Aorta (tissue), 5 donors: ENCODE results near the gene INF2. TPM values are rescaled to one million over a fixed set of nuclear protein-coding genes. Genes with fewer than 3 reads are reported as not detected.

Source experiments
- ATAC-seq: fragments of 200-7000 bp; cut with Tn5 transposase; one replicate; pipeline ENCODE4 v1.9.1; 2022; ENCODE audit warnings: moderate library complexity; ENCODE audit not compliant: low FRiP score
- DNase-seq, 2 donors: peaks; one replicate each; pipeline ENCODE4 v3.0.0-alpha.2; 2020
- H3K27ac ChIP-seq, 2 donors: one replicate each; pipeline ENCODE4 v1.5.1; 2013; ENCODE audit warnings: low read length in 2 of 2, mild to moderate bottlenecking in 2 of 2, moderate library complexity in 2 of 2, control low read depth in 1 of 2, inconsistent platforms in 1 of 2, low read depth in 1 of 2
- H3K27me3 ChIP-seq, 2 donors: one replicate each; pipeline ENCODE4 v1.6.1; 2013; ENCODE audit warnings: control low read depth in 1 of 2, low read length in 1 of 2, mild to moderate bottlenecking in 1 of 2, moderate library complexity in 1 of 2; ENCODE audit not compliant: insufficient read depth in 2 of 2, control insufficient read depth in 1 of 2
- H3K36me3 ChIP-seq, 2 donors: one replicate each; pipeline ENCODE4 v1.6.1; 2013; ENCODE audit warnings: control low read depth in 1 of 2, low read length in 1 of 2, mild to moderate bottlenecking in 1 of 2; ENCODE audit not compliant: insufficient read depth in 2 of 2, control insufficient read depth in 1 of 2
- H3K4me1 ChIP-seq, 2 donors: one replicate each; pipeline ENCODE4 v1.6.1; 2013; ENCODE audit warnings: low read length in 2 of 2, control low read depth in 1 of 2, mild to moderate bottlenecking in 1 of 2, moderate library complexity in 1 of 2; ENCODE audit not compliant: insufficient read depth in 2 of 2, control insufficient read depth in 1 of 2
- H3K4me3 ChIP-seq, 2 donors: one replicate each; pipeline ENCODE4 v1.5.1; 2013; ENCODE audit warnings: low read length in 2 of 2, control low read depth in 1 of 2, mild to moderate bottlenecking in 1 of 2
- H3K9me3 ChIP-seq: one replicate; pipeline ENCODE4 v1.6.1; 2013; ENCODE audit warnings: mild to moderate bottlenecking, low read length; ENCODE audit not compliant: control insufficient read depth
- WGBS, 2 donors: extraction: QIAGEN DNeasy Blood & Tissue Kit; methylation state at CpG; one replicate each; pipeline ENCODE4 v1.1.7; 2013; 5-methylcytosine and 5-hydroxymethylcytosine counted together
- intact Hi-C, 2 donors: fragments of 100-400 bp; cut with DNase I; formaldehyde crosslinking; loops; one replicate each; pipeline versions ENCODE4 v1.14.2 to v1.15.0; 2022
- polyA plus RNA-seq, 2 donors: library from polyadenylated mRNA; stranded (reverse); fragments of 200-250 nt; gene quantifications; one replicate each; pipeline ENCODE4 v1.2.3, GENCODE V29; 2013
- total RNA-seq, 2 donors: library from RNA; stranded (reverse); fragmentation: NEBNext Ultra II Directional; extraction: Animal tissue kit (Norgen Biotek cat#: 25700); gene quantifications; one replicate each; pipeline ENCODE4 v1.2.1, GENCODE V29; 2021
- donor health status: healthy with polysubstance abuse.
- donor health status: Bipolar disorder and iron deficiency.
- donor health status: DM: no; HTN: no; CAD: no.
- donor health status: DM: no; HTN: no; CAD: no.
- donor health status: DM: yes; HTN: yes; CAD: no.

INF2 gene
- total and polyA plus RNA-seq, 4 donors, result 31.9 to 185 (median 93.2) TPM

- ATAC-seq (no peak), DNase-seq (no peak)
- intact Hi-C loops, result loop anchor here in 1 of 2 donors (5.0 kb wide), 1 partner anchor 40 kb away; no protein-coding TSS in a partner anchor
- no peaks in the 10 kb centered on the region for H3K27me3 ChIP-seq
- no peaks in the 10 kb centered on the region for H3K4me1 ChIP-seq
- H3K36me3 ChIP-seq, result peaks cover 0 to 8% of the 10 kb centered on the region in 2 donors
- no peak overlapping the region for H3K4me3 ChIP-seq
- no peak overlapping the region for H3K27ac ChIP-seq
- no peaks in the 10 kb centered on the region for H3K9me3 ChIP-seq
- 70 to 72% methylated on average over 27 to 28 of the region's 28 CpGs for WGBS, 2 donors
These were observed 17.6 kb downstream of the INF2 start for GRCh38 chr14:104706733-104707607.

- no peaks in the 10 kb centered on the region for H3K27me3 ChIP-seq
- DNase-seq, result no peak
- H3K27ac ChIP-seq, result no peak overlapping the region
- H3K36me3 ChIP-seq, result peaks cover 0 to 11% of the 10 kb centered on the region in 2 donors
- no peak overlapping the region for H3K4me3 ChIP-seq
- H3K4me1 ChIP-seq, result no peaks in the 10 kb centered on the region
- no peaks in the 10 kb centered on the region for H3K9me3 ChIP-seq
- ATAC-seq, result peak; percentile 1
- WGBS, 2 donors, result 56 to 58% methylated on average over 33 to 34 of the region's 34 CpGs
- intact Hi-C loops, result loop anchor here (1.0 to 5.0 kb wide), 4 partner anchors 41 to 58 kb away; no protein-coding TSS in a partner anchor
These were observed 18.5 kb downstream of the INF2 start for GRCh38 chr14:104707608-104708595.

- 28 to 38% methylated on average over 20 of the region's 20 CpGs for WGBS, 2 donors
- intact Hi-C loops, result loop anchor here (1.0 to 5.0 kb wide), 4 partner anchors 41 to 58 kb away; no protein-coding TSS in a partner anchor
- H3K27ac ChIP-seq, result no peak overlapping the region
- ATAC-seq (peak; percentile 86), DNase-seq (peak; percentile 73 to 91)
- H3K4me1 ChIP-seq, result no peaks in the 10 kb centered on the region
- peaks cover 0 to 9% of the 10 kb centered on the region in 2 donors for H3K36me3 ChIP-seq
- H3K9me3 ChIP-seq, result no peaks in the 10 kb centered on the region
- no peak overlapping the region for H3K4me3 ChIP-seq
- no peaks in the 10 kb centered on the region for H3K27me3 ChIP-seq
These were observed 19.3 kb downstream of the INF2 start for GRCh38 chr14:104708606-104709268.

GRCh38 chr14:104709387-104710039, 20.1 kb downstream of the INF2 start:
- ATAC-seq, result no peak
- WGBS, 2 donors, result 28 to 29% methylated on average over 18 of the region's 18 CpGs
- Histone ChIP-seq H3K9me3 (no peaks in the 10 kb centered on the region), H3K4me3 (no peak overlapping the region), H3K36me3 (peaks cover 0 to 11% of the 10 kb centered on the region in 2 donors), H3K27ac (no peak overlapping the region), H3K4me1 (no peaks in the 10 kb centered on the region), H3K27me3 (no peaks in the 10 kb centered on the region)
- intact Hi-C loops, result loop anchor here in 1 of 2 donors (2.0 to 5.0 kb wide), 2 partner anchors 42 to 59 kb away; no protein-coding TSS in a partner anchor
- DNase-seq, result no peak

GRCh38 chr14:104710071-104710735, 20.8 kb downstream of the INF2 start:
- WGBS, 2 donors, result 78 to 82% methylated on average over 34 of the region's 34 CpGs
- no peak overlapping the region for H3K27ac ChIP-seq
- no peak for DNase-seq
- no peak overlapping the region for H3K4me3 ChIP-seq
- no peak for ATAC-seq
- H3K4me1 ChIP-seq, result no peaks in the 10 kb centered on the region
- H3K9me3 ChIP-seq, result no peaks in the 10 kb centered on the region
- intact Hi-C loops, result no loop called here
- peaks cover 0 to 11% of the 10 kb centered on the region in 2 donors for H3K36me3 ChIP-seq
- H3K27me3 ChIP-seq, result no peaks in the 10 kb centered on the region

DNA sequence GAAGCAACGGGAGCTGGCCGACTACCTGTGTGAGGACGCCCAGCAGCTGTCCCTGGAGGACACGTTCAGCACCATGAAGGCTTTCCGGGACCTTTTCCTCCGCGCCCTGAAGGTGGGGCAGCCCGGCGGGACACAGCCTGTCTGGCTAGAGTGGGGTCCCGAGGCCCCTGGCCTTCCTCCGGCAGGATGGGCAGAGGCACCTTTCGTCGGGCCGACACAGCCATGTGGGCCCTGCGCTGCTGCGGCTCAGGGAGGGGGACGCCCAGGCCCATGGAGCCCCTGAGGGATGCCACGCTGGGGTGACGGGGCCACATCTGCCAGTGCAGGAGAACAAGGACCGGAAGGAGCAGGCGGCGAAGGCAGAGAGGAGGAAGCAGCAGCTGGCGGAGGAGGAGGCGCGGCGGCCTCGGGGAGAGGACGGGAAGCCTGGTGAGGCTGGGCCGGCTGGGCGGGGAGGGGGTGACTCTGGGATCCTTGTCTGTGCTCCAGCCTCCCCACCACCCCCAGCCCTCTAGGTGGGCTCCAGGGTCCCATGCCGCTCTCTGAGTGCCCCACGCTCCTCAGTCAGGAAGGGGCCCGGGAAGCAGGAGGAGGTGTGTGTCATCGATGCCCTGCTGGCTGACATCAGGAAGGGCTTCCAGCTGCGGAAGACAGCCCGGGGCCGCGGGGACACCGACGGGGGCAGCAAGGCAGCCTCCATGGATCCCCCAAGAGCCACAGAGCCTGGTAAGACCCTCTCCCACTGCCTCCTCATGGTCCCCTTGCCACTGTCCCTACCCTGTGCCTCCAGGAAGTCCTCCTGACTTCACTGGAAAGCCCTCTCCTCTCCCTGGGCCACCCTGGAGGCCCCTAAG, 23.7 kb downstream of the INF2 start:
- Histone ChIP-seq H3K27ac (no peak overlapping the region), H3K4me3 (no peak overlapping the region), H3K27me3 (no peaks in the 10 kb centered on the region), H3K4me1 (no peaks in the 10 kb centered on the region), H3K36me3 (peaks cover 0 to 11% of the 10 kb centered on the region in 2 donors), H3K9me3 (no peaks in the 10 kb centered on the region)
- ATAC-seq (no peak), DNase-seq (no peak)
- WGBS, 2 donors, result 90 to 92% methylated on average over 33 to 40 of the region's 40 CpGs
- intact Hi-C loops, result no loop called here

DNA sequence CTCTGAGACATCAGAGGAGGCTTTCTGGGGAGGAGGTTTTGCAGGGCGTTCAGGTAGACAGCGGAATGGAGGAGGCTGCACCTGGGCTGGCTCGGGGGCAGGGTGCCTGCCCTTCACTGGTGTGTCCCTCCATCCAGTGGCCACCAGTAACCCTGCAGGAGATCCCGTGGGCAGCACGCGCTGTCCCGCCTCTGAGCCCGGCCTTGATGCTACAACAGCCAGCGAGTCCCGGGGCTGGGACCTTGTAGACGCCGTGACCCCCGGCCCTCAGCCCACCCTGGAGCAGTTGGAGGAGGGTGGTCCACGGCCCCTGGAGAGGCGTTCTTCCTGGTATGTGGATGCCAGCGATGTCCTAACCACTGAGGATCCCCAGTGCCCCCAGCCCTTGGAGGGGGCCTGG, 24.6 kb downstream of the INF2 start:
- 91 to 94% methylated on average over 16 of the region's 16 CpGs for WGBS, 2 donors

More for the DNA sequence above, 24.6 kb downstream of the INF2 start:
- Histone ChIP-seq H3K4me3 (no peak overlapping the region), H3K4me1 (no peaks in the 10 kb centered on the region), H3K27me3 (no peaks in the 10 kb centered on the region), H3K36me3 (peaks cover 0 to 13% of the 10 kb centered on the region in 2 donors), H3K27ac (no peak overlapping the region), H3K9me3 (no peaks in the 10 kb centered on the region)
- ATAC-seq (no peak), DNase-seq (no peak)
- intact Hi-C loops, result no loop called here
